Stimulated activated CD4-positive, alpha-beta T cell treated with anti-CD3 and anti-CD28 coated beads, Interleukin-4, amount 100 ng/mL, for 48 hours (primary cell): ENCODE measurements around the gene CCNE1.
"Not testable (repeated sequence)": the region's sequence is repeated elsewhere in the genome, so short reads cannot be mapped to it uniquely, and the experiment has no call there.

ENCODE experiments used
- DNase-seq, 2 donors: peaks; one replicate each; pipeline ENCODE4 v3.0.0-alpha.2; 2020; ENCODE audit warnings: low read depth in 2 of 2

The CCNE1 gene

DNA sequence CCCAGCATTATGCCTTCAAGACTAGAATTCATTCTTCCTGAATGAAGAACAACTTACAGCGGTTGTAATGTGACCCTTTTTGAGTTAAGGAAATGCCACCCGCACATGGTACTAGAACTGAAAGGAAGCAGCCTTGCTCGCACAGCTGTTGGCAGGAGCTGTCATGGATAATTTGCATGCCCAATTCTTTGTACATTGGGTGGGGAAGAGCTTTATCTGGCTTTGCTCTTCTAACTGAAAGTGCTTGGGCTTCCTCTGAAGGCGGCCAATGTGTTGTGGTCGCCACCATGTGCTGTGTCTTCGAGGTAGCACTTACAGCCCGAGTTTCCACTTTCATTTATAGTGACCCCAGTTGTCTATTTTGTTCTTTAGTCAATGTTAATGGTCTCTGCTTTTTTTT, 3.4 kb downstream of the CCNE1 start:
- DNase-seq, result no peak

DNA sequence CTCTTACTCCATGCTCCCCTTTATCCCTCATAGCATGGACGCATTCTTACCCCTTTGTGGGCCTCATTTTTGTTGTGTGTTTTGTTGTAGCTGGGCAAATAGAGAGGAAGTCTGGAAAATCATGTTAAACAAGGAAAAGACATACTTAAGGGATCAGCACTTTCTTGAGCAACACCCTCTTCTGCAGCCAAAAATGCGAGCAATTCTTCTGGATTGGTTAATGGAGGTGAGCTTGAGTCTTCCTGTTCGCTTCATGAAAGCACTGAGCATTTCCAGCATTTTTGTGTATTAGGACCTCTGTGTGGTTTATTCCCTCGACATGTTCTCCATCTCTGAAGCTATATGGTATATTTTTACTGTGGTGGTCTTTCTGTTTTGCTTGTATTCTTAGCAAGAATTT, 5.5 kb downstream of the CCNE1 start:
- DNase-seq, result no peak

DNA sequence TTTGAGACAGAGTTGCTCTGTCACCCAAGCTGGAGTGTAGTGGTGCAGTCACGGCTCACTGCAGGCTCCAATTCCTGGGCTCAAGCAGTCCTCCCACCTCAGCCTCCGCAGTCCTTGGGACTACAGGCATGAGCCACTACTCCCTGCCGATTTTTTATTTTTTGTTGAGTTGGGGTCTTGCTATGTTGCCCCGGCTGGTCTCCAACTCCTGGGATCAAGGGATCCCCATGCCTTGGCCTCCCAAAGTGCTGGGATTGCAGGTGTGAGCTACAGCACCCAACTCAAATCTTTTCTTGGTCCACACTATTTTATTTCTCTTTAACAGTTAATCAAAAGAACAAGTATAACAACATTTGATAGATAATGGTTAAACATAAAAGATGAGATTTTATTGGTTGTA, 7.5 kb downstream of the CCNE1 start:
- DNase-seq, result no peak

DNA sequence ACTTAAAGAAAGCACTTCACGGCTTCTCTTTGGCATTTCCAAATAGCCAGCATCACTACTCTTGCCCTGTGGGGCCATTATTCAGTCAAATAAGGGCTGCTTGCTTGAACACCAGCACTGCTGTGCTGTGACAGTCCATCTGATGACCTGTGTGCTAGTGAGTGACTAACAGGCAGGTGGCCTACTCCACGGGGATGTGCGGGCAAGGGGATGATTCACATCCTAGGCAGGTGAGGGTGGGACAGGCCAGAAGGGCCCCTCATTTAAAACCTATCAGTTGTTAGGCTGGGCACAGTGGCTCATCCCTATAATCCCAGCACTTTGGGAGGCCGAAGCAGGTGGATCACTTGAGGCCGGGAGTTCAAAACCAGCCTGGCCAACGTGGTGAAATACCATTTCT, 8.2 kb downstream of the CCNE1 start:
- DNase-seq, result no peak

DNA sequence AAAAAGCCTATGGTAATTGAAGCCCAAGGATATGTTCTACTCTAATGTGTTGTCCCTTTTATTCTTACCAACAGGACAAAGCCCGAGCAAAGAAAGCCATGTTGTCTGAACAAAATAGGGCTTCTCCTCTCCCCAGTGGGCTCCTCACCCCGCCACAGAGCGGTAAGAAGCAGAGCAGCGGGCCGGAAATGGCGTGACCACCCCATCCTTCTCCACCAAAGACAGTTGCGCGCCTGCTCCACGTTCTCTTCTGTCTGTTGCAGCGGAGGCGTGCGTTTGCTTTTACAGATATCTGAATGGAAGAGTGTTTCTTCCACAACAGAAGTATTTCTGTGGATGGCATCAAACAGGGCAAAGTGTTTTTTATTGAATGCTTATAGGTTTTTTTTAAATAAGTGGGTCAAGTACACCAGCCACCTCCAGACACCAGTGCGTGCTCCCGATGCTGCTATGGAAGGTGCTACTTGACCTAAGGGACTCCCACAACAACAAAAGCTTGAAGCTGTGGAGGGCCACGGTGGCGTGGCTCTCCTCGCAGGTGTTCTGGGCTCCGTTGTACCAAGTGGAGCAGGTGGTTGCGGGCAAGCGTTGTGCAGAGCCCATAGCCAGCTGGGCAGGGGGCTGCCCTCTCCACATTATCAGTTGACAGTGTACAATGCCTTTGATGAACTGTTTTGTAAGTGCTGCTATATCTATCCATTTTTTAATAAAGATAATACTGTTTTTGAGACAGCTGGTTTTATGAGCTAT, 12.0 kb downstream of the CCNE1 start:
- DNase-seq, result no peak

DNA sequence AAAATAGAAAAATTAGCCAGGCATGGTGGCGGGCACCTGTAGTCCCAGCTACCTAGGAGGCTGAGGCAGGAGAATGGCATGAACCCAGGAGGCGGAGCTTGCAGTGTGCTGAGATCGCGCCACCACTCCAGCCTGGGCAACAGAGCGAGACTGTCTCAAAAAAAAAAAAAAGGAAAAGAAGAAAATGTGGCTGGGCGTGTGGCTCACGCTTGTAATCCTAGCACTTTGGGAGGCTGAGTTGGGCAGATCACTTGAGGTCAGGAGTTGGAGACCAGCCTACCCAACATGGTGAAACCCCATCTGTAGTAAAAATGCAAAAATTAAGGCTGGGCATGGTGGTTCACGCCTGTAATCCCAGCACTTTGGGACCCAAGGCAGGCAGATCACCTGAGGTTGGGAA, 13.5 kb downstream of the CCNE1 start:
- DNase-seq, result not testable (repeated sequence)

DNA sequence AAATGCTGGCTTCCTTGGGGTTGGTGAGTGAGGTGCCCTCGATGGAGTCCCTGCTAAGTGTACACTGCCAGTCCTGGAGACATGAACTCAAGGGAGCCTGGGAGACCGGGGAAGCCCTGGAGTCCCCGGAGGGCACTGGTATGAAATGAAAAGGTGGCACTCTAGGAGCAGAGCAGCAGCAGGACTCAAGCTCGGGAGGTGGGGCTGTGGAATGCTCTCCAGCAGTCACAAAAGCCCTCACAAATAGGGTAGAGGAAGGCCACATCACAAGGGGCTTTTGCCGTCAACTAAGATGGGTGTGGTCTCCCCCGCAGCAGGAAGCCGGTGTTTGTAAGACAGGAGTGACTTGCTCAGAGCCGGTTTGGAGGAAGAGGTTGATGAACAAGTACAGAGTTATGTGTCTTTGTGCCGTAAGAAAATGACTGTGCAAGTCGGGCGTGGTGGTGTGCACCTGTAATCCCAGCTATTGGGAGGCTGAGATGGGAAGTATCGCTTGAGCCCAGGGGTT, 19.3 kb downstream of the CCNE1 start:
- DNase-seq, result peak in 1 of 2 donors; percentile 30

DNA sequence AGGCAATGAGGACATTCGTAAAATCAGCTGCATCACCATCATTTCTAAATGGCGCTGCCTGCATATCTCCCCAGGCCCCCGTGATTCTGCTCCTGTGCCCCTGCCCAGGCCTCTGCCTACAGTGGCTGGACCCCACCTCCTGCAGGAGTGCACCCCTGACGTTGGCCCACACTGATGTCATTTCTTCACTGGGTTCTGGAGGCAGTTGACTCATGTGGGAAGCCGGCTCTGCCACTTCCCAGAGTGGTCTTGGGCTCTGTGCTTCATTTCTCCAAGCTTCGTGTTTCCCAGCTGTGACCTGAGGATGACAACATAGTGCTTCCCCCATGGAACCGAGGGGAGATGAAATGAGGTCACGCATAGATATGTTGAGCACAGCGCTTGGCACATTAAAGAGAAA, 19.9 kb downstream of the CCNE1 start:
- DNase-seq, result no peak

DNA sequence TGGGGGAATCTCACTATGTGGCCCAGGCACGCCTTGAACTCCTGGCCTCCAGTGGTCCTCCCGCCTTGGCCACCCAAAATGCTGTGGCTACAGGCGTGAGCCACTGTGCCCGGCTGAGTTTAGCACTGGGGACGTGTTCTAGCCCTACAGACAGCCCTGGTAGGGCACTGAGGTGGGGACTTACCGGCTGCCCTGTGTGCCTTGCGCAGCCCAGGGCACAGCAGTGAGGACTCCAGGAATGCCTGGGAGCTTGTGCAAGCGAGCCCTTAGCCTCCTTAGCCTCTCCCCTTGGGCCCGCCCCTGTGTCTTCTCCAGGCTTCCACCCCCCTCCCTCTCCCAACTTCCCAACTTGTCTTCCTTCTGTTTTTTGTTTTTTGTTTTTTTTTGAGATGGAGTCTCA, 21.0 kb downstream of the CCNE1 start:
- no peak for DNase-seq

DNA sequence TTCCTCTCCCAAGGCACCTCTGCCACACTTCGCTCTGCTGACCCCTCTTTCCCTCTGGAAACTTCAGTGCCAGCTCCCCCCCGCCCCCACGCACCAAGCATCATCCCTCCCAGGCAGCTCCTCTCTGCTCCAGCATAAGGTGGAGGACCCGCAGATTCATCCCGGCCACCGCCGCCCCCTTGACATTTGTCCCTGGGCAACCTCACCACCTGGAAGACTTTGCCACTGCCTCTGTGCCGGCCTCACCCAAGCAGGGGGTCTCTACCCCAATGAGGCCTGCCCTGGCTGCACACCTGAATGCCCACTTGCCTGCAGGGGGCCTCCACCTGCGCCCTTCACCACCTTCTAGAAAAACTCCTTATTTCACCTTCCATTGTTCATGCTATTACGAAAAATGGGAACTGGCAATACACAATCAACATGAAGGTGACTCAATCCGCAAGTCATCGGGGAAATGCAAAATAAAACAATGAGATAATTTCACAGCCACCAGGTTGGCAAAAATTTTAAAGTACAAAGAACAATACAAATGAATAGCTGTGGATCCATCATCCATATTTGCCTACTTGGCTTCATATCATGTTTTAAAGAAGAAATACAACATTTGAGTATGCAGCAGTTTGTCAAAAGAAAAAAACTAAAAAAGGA, 21.9 kb downstream of the CCNE1 start:
- no peak for DNase-seq

DNA sequence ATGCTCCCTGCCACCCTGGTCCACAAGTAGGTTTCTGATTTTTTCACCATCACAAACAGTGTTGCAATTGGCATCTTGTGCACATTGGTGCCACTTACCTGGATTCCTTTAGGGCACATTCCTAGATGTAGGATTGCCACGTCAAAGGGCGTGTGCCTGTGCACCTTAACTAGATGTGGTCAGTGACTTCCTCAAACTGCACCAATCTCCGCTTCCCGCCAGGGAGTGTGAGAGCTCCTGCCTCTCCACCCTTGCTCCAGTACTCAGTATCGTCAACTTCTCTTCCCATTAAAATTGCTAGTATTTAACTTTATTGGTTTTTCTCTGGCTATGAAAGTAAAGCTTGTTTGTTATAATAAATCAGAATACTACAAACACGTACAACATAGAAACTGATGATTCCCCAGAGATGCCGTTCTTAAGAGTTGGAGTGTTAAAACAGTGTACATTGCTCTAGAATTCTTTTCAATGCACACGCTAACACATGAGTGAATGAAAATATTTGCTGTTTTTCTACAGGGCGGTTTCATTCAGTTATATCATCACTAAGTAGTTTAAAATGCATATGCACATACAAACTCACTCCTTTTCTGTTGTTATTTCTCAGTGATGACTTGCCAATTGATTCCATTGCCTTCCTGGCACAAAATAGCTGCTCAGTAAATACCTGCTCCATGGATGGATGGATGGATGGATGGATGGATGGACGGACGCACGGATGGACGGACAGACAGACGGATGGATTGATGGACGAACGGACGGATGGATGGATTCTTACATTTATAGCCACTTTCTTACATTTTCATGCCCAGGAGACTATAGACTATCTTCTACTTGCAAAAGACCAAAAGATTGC, 23.4 kb downstream of the CCNE1 start:
- no peak for DNase-seq

DNA sequence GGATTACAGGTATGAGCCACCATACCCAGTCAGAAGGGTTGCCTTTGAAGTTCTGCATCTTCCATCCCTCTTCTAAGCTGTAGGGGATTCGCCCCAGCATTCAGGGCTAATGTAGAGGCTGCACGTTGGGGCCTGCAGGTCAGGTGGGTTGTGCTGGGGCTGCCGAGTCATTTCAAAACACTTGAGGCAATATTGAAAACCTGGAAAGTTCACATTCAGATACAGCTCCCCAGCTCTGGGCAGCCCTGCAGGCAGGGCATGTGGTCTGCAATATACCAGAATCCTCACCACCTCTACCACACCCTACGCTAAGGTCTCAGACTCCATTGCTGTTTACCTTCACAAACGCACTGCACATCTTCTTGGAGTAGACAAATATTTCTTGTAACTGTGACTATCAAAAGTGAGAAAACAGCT, 24.6 kb downstream of the CCNE1 start:
- peak; percentile 33 to 41 for DNase-seq

DNA sequence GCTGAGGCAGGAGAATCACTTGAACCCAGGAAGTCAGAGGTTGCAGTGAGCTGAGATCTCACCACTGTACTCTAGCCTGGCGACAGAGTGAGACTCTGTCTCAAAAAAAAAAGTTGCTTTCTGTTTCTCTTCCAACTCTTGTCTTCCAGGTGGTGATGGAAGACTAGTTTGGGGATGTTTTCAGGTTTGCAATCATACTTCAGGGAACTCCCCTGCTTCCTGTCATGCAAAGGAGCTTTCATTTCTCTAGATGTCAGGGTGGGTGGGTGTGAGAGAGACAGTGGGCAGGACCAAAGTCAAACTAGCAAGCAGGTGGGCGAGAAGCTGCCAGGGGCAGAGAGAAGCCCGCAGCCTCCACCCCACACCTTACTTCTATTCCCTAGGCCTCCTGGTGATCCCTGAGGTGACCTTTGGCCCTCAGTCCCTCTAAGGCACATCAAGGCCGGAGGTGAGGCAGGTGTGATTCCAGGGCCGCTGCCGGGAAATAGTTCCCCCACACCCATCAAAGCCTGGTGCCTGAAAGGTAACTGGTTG, 25.7 kb downstream of the CCNE1 start:
- no peak for DNase-seq

DNA sequence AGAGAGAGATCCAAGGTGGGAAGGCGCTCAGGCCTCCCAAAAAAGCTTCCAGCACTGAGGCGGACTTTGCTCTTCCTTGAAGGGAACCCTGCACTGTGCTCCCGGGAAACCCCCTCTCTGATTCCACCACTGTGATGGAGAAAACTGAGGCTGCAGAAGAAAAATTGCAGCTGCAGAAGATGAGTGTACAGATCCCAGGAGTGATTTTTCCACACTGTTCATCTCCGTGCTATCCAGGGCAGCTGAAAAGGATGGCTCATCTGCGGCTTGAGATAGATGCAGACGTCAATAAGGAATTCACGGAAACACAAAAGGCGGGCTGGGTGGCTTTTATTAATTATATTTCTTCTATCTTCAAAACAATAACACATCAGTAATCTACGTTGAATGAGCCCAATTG, 26.2 kb downstream of the CCNE1 start:
- DNase-seq, result no peak

DNA sequence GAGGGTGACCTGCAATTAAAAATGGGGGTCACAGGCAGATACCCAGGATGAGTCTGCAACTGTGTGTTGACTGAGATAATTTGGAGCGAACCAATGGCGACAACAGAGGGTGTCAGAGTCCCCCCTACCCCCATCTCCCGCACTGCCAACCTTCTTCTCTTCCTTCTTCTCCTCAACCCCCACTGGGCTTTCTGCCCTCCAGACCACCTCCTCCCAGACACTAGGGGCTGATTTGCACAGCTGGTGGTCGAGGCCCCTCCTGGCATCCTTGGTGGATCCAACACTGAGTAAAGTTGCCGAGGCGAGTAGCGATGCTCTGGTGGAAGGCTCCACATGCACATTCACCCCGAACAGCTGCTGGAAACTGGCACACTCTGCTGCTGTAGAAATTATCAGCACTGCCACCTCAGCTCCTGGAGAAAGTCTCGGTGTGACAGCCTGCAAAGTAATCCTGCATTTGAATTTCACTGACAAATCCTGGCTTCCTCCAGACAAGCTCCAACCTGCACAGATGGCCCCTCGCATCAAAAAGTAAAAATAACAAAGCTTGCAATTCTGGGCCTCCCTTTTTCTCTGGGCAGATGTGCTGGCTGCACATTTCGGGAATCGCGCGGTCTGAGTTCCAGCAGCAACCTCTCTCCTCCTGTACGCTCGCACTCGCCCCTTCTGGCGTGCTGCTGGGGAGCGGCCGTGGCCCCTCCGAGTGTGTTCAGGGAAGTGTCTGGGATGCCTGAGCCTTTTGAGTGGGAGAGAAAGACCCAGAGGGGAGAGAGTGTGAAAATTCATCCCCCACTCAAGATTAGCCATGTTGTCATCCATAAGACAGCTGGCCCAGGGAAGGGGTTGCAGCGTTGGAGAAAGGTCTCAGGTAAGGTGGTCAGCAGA, 28.5 kb downstream of the CCNE1 start:
- DNase-seq, result no peak

DNA sequence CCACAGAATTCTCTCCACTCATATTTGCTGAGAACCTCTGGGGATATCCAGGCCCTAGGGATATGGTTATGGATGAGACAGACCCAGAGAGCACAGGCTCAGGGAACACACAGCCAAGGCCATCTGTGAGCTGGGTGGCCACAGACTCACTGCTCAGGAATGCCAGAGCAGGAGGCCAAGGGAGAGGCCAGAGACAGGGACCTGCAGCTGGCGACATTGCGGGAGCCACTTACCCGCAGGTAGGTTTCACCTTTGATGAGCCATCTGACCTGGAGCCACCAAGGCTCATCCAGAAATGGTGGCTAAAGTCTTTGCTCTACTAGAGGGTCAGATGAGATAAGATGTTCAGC, 29.4 kb downstream of the CCNE1 start:
- DNase-seq, result no peak

DNA sequence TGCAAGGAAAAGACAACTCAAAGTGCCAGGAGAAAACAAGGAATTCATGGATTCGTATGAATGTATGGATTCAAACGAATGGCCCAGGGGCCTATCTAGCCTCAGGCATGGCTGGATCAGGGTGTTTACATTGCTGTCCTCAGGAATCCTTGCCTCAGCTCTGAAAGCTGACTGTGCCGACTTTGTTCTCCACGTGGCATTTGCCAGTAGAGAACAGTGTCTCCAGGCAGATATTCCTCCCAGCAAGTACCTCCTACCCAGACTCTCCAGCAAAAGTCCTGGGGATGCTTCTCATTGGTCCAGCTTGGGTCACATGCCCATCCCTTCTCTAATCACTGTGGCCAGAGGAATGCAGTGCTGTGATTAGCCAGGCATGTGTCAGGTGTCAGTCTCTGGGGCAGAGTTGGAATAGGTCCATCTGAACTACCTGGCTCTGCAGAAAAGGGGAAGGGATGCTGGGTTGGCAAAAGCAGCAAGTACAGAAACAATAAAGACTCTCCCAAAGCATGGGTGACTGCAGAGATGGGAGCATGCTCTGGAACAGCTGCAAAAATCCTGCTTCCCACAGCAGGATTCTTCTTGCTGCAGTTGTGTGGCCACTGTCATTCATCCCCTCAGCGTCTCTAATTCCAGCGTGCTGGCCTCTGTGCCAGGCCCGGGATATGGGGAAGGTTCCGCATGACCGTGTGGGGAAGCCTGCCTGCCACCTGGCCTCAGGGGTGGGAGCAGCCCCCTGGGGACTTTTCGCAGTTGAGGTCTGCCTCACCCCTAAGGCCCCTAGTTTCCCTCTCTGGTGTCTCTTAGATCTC, 30.0 kb downstream of the CCNE1 start:
- no peak for DNase-seq

DNA sequence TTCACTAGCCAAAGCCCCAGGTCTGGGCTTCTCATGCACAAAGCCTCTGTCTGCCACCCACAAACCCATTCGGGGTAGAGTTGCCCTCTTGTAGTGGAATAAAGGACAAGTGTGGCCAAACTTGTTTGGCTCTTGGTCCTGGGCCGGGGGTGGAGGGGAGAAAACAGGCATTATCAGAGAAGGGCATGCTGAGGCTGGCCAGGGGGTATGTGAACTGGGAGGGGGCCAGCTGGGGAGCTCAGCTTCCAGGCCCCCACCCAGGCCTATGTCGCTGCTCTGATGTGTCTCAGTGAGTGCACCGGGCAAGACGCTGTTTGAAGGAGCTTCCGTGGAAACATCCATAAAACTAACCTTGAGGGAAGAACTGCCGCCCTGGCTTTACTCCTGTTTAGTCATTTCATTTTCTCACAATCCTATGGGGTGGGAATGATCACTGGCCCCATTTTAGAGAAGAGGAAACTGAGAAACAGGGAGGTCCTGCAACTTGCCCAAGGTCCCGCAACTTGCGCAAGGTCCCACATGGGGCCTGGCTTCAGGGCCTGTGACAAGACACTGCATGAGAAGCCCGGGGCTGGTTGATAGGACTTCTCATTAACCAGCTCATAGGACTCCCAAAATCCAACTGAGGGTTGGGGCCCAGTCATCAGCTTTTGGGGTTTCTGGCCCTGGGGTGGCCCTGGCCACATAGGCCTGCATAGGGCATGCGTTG, 30.8 kb downstream of the CCNE1 start:
- DNase-seq, result no peak

DNA sequence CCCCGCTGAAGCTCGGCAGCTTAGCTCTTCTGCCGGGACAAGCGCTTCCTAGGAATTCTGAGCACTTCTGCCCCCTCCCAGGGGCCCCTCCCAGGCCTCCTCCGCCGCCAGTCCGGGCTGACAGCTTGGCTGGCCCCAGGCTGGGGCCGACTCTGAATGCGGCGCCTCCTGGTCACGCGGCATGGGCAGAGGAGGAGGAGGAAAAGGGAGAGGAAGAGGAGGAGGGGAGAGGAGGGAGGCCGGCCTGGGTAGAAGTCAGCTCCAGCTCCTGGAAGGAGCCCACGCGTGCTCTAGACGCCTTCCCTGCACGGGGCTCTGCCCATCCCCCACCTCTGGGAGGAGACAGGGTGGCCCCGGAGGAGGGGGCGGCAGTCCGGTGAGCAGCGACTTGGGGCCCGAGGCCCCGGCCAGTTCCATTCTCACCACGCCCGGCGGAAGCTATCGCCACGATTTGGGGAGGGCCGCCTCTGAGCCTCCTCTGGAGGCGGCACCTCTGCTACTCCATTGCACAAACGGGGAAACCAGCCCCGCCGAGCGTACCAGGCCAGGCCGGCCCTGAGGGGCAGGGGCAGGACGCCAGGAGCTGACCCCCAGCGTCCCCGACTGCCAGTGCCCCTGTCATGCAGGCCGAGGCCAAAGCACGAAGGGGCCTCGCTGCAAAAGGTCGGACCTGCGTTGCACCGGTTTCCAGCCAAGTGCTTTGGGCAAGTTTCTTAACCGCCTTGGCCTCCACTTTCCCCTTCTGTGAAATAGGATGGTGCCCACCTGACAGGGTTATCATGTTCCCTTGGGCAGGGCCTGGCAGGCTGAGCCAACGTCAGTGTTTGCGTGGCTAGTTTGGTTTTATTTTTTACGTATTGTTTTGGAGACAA, 31.6 kb downstream of the CCNE1 start:
- no peak for DNase-seq
